GM19468 (cell line): ENCODE results near the gene EEF1E1.

Source experiments
- ATAC-seq: cut with Tn5 transposase; IDR thresholded peaks from one replicate; pipeline ENCODE4 v1.9.1; 2021; ENCODE audit warnings: mild to moderate bottlenecking, moderate library complexity, moderate number of reproducible peaks; ENCODE audit not compliant: unreplicated experiment; ENCODE audit errors: extremely low read depth

Gene EEF1E1

DNA sequence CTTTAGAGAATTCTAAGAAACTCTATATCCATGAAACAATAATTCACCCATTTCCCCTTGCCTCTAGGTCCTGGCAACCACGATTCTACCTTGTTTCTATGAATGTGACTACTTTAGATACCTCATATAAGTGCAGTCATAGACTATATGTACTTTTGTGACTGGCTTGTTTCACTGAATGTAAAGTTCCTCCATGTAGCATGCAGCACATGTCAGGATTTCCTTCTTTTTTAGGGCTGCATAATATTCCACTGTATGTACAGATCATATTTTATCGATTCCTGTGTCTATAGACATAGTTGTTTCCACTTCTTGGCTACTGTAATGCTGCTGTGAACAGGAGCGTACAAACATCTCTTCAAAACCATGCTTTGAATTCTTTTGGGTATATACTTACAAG lies 11.7 kb downstream of the EEF1E1 start:
- no peak for ATAC-seq

DNA sequence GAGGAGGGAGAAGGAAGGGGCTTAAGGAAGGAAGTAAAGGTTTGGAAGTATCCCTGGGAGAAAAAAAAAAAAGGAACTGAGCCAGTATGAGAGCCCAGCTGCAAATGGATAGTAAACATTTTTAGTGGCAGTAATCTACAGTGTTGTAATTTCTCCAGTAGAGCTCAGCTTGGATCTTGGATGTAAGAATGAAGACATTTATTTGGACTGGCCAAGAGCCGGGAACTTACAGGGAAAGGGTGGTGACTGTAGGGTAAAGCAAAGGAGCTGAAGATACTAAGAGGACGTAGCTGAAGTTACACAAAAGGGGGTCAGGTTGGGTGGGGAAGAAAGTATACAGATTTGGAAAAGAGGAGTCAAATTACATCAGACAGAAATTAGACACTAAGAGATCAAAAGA lies 13.5 kb downstream of the EEF1E1 start:
- ATAC-seq = no peak

DNA sequence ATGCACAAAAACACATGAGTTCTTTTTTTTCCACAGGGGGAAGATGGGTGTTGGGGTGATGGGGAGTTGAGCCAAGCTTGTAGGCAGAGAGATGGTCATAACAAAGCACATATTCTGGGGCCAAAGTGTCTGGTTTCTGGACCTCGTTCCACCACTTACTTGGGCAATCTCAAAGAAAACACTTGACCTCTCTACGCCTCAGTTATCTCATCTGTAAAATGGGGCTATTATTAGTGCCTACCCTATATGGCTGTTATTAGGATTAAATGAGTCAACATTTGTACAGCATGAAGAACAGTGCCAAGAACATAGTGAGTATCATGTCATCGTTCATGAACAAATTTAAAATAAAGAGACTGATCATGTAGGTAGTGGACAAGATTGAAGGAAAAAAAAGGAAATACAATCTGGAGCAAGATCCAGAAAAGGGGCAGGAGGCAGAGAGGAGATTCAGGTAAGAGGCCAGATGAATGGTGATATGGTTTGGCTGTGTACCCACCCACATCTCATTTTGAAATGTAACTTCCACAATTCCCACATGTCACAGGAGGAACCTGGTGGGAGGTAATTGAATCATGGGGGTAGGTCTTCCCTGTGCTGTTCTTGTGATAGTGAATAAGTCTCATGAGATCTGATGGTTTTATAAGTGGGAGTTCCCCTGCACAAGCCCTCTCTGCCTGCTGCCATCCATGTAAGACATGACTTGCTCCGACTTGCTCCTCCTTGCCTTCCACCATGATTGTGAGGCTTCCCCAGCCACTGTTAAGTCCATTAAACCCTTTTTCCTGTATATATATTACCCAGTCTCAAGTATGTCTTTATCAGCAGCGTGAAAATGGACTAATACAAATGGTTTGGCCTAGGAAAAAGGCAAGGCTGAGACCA lies 14.2 kb downstream of the EEF1E1 start:
- no peak for ATAC-seq

- ATAC-seq = no peak
These were observed 15.5 kb downstream of the EEF1E1 start for GRCh38 chr6:8086755-8087306.

DNA sequence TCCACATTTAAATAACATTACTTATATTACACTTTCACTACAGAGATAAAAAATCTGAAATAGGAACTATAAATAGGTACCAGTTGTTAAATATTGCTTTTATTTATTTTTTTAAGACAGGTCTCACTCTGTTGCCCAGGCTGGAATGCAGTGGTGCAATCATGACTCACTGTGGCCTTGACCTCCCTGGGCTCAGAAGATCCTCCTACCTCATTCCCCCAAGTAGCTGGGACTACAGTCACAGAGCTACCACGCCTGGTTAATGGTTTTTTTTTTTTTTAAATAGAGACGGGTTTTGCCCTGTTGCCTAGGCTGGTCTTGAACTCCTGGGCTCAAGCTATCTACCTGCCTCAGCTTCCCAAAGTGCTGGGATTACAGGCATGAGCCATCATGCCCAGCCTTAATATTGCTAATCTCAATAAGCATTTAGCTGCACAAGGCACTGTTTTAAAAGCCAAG lies 17.3 kb downstream of the EEF1E1 start:
- no peak for ATAC-seq

- no peak for ATAC-seq
These were observed 17.8 kb downstream of the EEF1E1 start for GRCh38 chr6:8084586-8084985.

GRCh38 chr6:8082954-8083858 lies 19.1 kb downstream of the EEF1E1 start:
- ATAC-seq = no peak

DNA sequence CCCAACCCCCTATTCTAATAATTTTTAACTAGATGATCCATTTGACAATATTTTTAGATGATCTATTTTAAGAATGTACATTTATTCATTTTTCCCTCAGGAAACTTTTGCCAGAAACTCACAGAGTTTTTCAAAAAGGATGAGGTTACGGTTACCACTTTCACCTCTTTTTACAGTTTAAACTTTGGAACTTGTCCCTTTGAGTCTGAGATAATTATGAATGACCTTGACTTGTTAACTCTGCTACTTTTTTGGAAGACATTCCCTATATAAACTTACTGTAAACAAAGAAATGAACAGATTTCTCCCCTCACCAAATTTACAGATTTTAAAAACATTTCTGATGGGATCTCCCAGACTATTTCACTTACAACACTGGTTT lies 19.8 kb downstream of the EEF1E1 start:
- no peak for ATAC-seq

DNA sequence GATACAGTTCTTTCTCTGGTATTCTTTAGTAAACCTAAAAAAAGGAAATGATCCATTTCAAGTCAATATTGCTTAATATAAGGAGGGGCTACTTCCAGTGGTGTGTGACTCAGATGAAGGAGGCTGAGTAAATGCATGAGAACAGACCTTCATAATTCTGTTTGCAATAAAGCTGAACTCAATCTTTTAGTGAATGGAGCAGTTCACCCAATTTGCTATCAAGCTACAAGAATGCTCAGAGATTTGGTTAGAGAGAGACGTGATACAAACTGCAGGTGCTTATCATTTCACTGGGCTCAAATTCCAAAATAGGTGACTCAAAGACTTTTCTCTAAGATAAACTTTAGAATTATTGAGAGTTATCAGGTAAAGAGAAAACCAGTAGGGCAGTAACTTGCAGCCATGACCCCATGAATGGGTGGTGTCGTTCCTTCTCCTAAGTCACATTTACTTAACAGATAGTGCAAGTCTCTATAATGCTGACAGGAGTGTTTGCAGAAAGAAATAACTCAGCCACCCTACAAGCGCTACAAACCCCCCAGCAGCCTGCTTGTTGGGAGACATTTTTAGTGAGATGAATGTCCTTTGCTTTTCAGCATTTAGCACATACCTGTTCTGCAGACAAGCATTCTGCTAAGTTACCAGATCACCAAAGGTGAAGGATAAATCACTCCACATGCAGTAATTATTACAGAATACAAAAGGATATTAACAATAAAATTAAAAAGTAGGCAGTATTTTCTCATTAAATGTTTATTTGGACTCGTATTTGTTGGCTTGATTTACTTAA lies 21.8 kb downstream of the EEF1E1 start:
- ATAC-seq = no peak

DNA sequence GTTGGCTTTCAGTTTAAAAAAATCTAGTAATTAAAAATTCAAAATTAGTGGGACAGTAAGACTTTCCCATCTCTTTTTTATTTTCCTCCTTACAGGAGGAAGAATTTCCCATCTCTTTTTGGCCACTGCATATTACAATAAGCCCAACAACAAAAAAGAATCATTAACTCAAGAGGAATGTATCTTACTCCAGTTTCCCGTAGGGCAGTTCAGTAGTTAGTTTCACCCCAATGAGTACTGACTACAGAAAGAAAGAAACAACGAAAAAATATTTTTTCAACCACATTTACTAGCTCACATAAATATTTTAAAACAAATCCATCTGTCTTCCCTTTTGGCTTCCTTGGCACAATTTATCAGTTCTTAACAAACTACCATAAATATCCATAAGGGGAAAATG lies 23.2 kb downstream of the EEF1E1 start:
- ATAC-seq = no peak

- no peak for ATAC-seq
These were observed 24.4 kb downstream of the EEF1E1 start for GRCh38 chr6:8077991-8078390.

DNA sequence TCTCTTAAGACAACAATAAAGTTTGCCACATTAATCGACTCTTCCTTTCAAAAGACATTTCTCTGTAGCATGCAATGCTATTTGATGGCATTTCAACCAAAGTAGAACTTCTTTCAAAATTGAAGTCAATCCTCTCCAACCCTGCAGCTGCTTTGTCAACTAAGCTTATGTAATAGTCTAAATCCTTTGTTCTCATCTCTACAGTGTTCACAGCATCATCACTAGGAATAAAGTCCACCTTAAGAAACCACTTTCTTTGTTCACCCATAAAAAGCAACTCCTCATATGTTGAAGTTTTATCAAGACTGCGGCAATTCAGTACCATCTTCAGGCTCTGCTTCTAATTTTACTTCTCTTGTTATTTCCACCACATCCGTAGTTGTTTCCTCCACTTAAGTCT lies 26.6 kb downstream of the EEF1E1 start:
- ATAC-seq = no peak

DNA sequence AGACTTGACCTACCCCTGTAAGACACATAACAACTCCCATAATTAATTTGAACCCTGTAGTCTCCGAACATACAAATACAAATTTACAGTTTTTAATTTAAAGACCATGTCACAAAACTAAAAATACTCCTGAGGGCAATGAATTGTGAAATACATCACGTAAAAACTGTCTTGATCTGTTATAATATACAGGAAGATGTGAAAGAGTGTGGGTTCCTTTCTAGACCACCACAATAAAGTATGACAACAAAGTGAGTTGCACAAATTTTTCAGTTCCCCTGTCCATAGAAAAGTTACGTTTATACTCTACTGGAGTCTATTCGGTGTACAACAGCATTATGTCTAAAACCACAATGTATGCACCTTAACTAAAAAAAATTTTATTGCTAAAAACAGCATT lies 27.2 kb downstream of the EEF1E1 start:
- ATAC-seq = no peak

DNA sequence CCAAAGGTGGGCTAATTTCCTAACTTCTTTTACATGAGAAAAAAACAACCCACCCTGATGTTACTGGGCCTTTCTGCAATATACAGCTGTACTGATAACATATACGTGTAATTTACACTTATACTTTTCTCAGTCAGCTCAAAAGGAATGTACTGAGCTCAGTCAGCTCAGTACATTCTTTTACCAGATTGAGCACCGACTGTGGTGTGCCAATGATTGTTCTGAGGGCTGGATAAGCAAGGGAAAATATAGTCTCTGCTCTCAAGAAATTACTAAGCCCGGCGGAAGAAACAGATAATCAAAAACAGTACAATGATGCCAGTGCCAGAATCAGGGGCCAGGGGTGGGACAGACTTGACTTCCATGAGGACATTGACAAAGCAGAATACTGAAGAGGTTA lies 28.1 kb downstream of the EEF1E1 start:
- ATAC-seq = no peak

- ATAC-seq = no peak
These were observed 28.6 kb downstream of the EEF1E1 start for GRCh38 chr6:8073758-8074157.

DNA sequence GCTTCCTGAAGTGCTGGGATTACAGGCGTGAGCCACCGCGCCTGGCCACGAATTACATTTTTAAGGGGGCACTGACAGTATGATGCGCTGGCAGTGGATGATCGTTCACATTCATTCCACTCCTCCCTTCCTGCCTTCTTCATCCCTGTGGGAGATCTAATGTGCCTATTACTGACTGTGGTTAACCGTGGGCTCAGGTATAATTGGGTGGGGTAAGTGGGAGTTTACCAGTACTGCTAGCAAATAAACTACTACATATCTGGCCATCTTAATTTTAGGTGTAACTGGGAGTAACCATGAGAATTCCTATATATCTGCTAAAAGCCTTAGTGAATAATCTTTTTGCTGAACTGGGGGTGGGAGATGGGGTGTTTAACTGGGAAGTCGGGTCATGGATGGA lies 31.6 kb downstream of the EEF1E1 start:
- ATAC-seq = no peak

DNA sequence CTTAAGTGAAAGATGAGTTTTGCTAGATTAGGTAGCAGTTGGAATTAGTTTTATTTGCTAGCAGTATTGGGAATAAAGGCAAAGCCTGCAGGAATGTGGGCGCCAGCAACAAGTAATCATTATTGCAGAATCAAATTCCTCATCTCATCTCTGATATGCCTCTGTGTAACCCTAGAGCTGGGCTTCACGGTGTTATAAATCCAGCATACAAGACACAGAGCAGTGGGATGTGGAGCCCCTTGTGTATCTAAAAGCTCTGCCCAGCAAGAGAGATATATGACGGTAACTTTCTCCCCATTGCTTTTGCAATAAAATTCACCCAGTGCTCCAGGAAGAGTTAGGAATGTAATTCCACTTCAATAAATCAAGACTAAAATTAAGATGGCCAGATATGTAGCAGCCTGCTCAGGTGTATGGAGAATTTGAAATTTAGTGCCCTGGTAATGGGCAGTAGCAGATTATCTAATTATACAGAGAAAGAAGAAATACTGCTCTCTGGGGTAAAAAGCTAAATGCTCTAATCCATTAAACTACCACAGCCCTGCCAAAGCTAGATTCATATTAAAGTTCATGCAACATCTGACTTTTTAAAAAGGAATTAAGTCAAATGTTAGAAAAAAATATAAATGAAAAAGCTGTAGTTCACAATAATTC lies 32.6 kb downstream of the EEF1E1 start:
- no peak for ATAC-seq

DNA sequence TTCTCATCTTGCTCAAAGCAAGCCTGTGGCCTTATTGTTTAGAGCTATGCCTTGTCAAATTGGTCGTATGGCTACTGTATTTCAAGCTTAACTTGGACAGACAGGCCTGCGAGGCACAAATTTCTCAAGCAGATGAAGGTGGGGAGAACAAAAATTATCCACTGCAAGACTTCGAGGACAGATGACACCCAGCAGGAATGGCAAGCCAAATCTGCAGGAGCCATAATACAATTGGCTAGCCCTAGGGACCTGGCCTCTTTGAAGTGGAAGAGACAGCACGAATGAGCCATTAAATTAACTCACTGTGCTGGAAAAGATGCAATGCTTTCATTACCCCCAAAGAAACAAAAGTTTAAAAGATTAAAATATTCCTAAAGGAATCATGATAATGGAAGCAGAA lies 33.2 kb downstream of the EEF1E1 start:
- no peak for ATAC-seq

- no peak for ATAC-seq
These were observed 36.2 kb downstream of the EEF1E1 start for GRCh38 chr6:8066108-8066507.

- ATAC-seq = no peak
These were observed 36.8 kb downstream of the EEF1E1 start for GRCh38 chr6:8065519-8065911.
